Sigmoid colon (tissue), 7 donors: Measurements from ENCODE around the gene NRP2. TPM values are rescaled to one million over a fixed set of nuclear protein-coding genes. Genes with fewer than 3 reads are reported as not detected.

ENCODE experiments used
- DNase-seq: peaks from one replicate; pipeline ENCODE4 v3.0.0-alpha.2; 2019
- H3K27ac ChIP-seq, 4 donors: fragments of 200-600 bp; sonication (generic); one replicate each; pipeline ENCODE4 v1.5.1; 2016 to 2019; ENCODE audit warnings: mild to moderate bottlenecking in 1 of 4
- H3K27me3 ChIP-seq, 3 donors: fragments of 200-600 bp; sonication (generic); one replicate each; pipeline ENCODE4 v1.5.1; 2019; ENCODE audit warnings: mild to moderate bottlenecking in 1 of 3
- H3K36me3 ChIP-seq, 4 donors: fragments of 200-600 bp; sonication (generic); one replicate each; pipeline ENCODE4 v1.5.1; 2016 to 2019
- H3K4me1 ChIP-seq, 4 donors: fragments of 200-600 bp; sonication (generic); one replicate each; pipeline ENCODE4 v1.5.1; 2017 to 2019
- H3K4me3 ChIP-seq, 4 donors: fragments of 200-600 bp; sonication (generic); one replicate each; pipeline ENCODE4 v1.5.1; 2017 to 2019; ENCODE audit warnings: mild to moderate bottlenecking in 2 of 4, moderate library complexity in 1 of 4
- H3K9me3 ChIP-seq, 4 donors: fragments of 200-600 bp in 3 of 4; sonication (generic) in 3 of 4; one replicate each; pipeline versions ENCODE4 v1.5.1 to v1.6.1; 2013 to 2019
- CTCF ChIP-seq, 4 experiments: fragments of 450-650 bp in 3 of 4; fragments of 200-600 bp in 1 of 4; IDR thresholded peaks; one replicate each; pipeline ENCODE4 v1.5.1; 2016 to 2019; ENCODE audit warnings: antibody characterized with exemption in 4 of 4, mild to moderate bottlenecking in 3 of 4, moderate library complexity in 2 of 4
- EP300 ChIP-seq, 4 donors: sonication (generic); formaldehyde crosslinking; IDR thresholded peaks; one replicate each; pipeline ENCODE4 v1.6.1; 2017; ENCODE audit warnings: antibody characterized with exemption in 4 of 4
- POLR2A ChIP-seq, 2 donors: fragments of 450-650 bp; IDR thresholded peaks; one replicate each; pipeline ENCODE4 v1.6.1; 2016; ENCODE audit warnings: antibody characterized with exemption in 2 of 2, mild to moderate bottlenecking in 2 of 2, moderate library complexity in 2 of 2
- POLR2AphosphoS5 ChIP-seq, 4 donors: sonication (generic); formaldehyde crosslinking; IDR thresholded peaks; one replicate each; pipeline ENCODE4 v1.6.1; 2017; ENCODE audit warnings: antibody characterized with exemption in 4 of 4
- WGBS, 2 donors: extraction: QIAGEN DNeasy Blood & Tissue Kit; methylation state at CpG; one replicate each; pipeline ENCODE4 v1.1.7; 2013; 5-methylcytosine and 5-hydroxymethylcytosine counted together
- intact Hi-C: fragments of 100-400 bp; cut with DNase I; formaldehyde crosslinking; loops from one replicate; pipeline ENCODE4 v1.15.1; 2023
- polyA plus RNA-seq, 3 donors: library from polyadenylated mRNA; stranded (reverse); fragments of 200-250 nt; gene quantifications; one replicate each; pipeline ENCODE4 v1.2.3, GENCODE V29; 2013
- total RNA-seq, 4 donors: library from RNA; depleted of rRNA; stranded (reverse); fragments of >200 nt; gene quantifications; one replicate each; pipeline ENCODE4 v1.1.0, GENCODE V29; 2016
- donor health status: healthy with polysubstance abuse.
- donor health status: Bipolar disorder and iron deficiency.
- donor health status: healthy.

NRP2 gene
- total and polyA plus RNA-seq, 7 donors: 2.5 to 348 (median 207) TPM

DNA sequence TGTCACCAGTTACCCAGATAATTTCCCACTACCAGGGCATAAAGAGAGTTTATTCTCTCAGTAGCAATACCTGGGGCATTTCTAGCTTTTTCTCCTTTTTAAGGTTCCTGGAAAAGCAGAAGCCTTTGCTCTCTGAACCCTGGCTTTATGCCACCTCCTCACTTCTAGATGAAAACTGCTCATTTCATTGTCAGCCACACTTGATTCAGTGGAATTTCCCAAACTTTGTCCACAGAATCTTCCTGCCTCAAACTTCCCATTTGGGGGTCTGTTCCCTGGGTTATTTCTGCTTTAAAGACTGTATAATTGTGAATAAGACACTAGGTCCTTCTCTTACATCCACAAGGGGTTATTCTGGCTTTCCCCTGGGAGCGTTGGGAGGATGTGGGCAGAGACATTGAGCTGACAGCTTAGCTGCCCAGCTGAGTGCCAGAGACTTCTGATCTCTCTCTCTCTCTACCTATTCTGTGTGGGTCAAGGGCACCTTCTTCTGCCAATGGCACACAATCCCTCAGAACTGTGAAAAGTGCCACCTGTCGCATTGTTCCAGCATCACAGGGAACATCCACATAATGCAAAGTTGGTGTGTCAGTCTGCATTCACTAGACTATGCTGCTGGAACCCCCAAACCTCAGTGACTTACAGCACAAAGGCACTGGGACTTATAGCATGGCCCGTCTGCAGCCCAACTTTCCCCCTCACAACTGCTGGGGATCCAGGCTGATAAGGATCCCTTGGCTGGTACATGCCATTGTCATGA lies 19.9 kb upstream of the NRP2 start:
- H3K27ac ChIP-seq: no peak overlapping the region
- no peaks in the 10 kb centered on the region for H3K27me3 ChIP-seq
- WGBS, 2 donors: 86 to 91% methylated on average over 3 of the region's 3 CpGs
- H3K9me3 ChIP-seq: no peaks in the 10 kb centered on the region
- H3K4me3 ChIP-seq: no peak overlapping the region
- no peaks in the 10 kb centered on the region for H3K36me3 ChIP-seq
- TF ChIP-seq CTCF (IDR thresholded peaks at IDR 0.05) (no peak), EP300 (IDR thresholded peaks at IDR 0.05) (no peak), POLR2AphosphoS5 (IDR thresholded peaks at IDR 0.05) (no peak), POLR2A (IDR thresholded peaks at IDR 0.05) (no peak)
- intact Hi-C loops: no loop called here
- no peak for DNase-seq
- peaks cover 0 to 28% (median 25%) of the 10 kb centered on the region in 4 donors for H3K4me1 ChIP-seq

- H3K9me3 ChIP-seq: no peaks in the 10 kb centered on the region
- no peak overlapping the region for H3K4me3 ChIP-seq
- TF ChIP-seq EP300 (IDR thresholded peaks at IDR 0.05) (no peak), CTCF (IDR thresholded peaks at IDR 0.05) (no peak), POLR2AphosphoS5 (IDR thresholded peaks at IDR 0.05) (no peak), POLR2A (IDR thresholded peaks at IDR 0.05) (no peak)
- DNase-seq: no peak
- 20 to 78% methylated on average over 2 of the region's 2 CpGs for WGBS, 2 donors
- H3K4me1 ChIP-seq: peaks cover 0 to 4% (median 2%) of the 10 kb centered on the region in 4 donors
- intact Hi-C loops: no loop called here
- no peak overlapping the region for H3K27ac ChIP-seq
- no peaks in the 10 kb centered on the region for H3K36me3 ChIP-seq
- H3K27me3 ChIP-seq: no peaks in the 10 kb centered on the region
Observed at GRCh38 chr2:205665791-205666190, 16.5 kb upstream of the NRP2 start.

DNA sequence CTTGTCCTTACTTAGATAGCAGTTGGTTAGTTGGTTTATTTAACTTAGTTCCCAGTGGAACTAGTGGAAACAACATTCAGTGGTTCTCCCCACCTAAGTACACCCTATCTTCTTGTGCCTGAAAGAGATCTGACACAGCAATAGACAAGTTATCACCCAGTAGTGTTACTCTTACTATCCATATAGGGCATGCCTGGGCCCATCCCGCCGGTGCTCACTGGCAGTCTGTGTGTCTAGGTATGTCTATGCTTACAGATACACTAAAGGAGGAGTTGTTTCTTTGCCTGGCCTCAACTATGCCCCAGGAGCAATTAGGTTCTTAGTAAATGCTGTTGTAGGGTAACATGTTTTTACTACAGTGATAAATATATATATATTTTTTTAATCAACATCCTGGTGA lies 12.0 kb upstream of the NRP2 start:
- TF ChIP-seq POLR2AphosphoS5 (IDR thresholded peaks at IDR 0.05) (no peak), POLR2A (IDR thresholded peaks at IDR 0.05) (no peak), EP300 (IDR thresholded peaks at IDR 0.05) (no peak), CTCF (IDR thresholded peaks at IDR 0.05) (no peak)
- intact Hi-C loops: no loop called here
- 94 to 96% methylated on average over 2 of the region's 2 CpGs for WGBS, 2 donors
- H3K27ac ChIP-seq: no peak overlapping the region
- no peaks in the 10 kb centered on the region for H3K9me3 ChIP-seq
- DNase-seq: no peak
- peaks cover 0 to 3% (median 2%) of the 10 kb centered on the region in 4 donors for H3K4me1 ChIP-seq
- no peaks in the 10 kb centered on the region for H3K36me3 ChIP-seq
- no peak overlapping the region for H3K4me3 ChIP-seq
- H3K27me3 ChIP-seq: no peaks in the 10 kb centered on the region

DNA sequence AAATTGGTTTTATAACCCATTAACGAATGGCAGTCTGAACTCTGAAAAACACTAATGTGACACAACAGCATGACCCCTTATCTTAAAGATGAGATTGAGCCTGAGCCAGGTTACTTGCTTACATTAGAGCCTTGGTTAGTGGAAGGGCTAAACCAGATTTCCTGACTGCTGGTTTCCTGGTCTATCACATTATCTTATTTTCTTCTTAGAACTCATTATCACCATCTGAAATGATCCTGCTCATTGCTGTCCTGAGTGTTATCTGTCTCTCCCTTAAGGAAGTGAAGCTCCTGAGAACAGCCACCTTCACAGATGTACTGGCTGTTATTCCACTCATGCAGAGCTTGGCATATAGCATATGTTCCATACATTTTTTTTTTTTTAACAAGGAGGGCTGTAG lies 9.0 kb upstream of the NRP2 start:
- WGBS, 2 donors: 68 to 78% methylated on average over 1 of the region's 1 CpG
- no peak for DNase-seq
- Histone ChIP-seq H3K4me1 (peaks cover 0 to 8% (median 6%) of the 10 kb centered on the region in 4 donors), H3K27me3 (no peaks in the 10 kb centered on the region), H3K27ac (no peak overlapping the region), H3K36me3 (no peaks in the 10 kb centered on the region), H3K9me3 (no peaks in the 10 kb centered on the region), H3K4me3 (no peak overlapping the region)
- no peak for TF ChIP-seq POLR2A (IDR thresholded peaks at IDR 0.05)
- no peak for TF ChIP-seq EP300 (IDR thresholded peaks at IDR 0.05)
- no peak for TF ChIP-seq POLR2AphosphoS5 (IDR thresholded peaks at IDR 0.05)
- no peak for TF ChIP-seq CTCF (IDR thresholded peaks at IDR 0.05)
- intact Hi-C loops: no loop called here
